Measurements from ENCODE around the gene PTPRN2.
"Not testable (repeated sequence)": the region's sequence is repeated elsewhere in the genome, so short reads cannot be mapped to it uniquely, and the experiment has no call there.

PTPRN2 gene

GRCh38 chr7:158396301-158396905 is 191.2 kb downstream of the PTPRN2 start:
- no peak for FAIRE-seq

- no peak for FAIRE-seq
These were observed 191.8 kb downstream of the PTPRN2 start for GRCh38 chr7:158395780-158396278.

- no peak for FAIRE-seq
These were observed 192.3 kb downstream of the PTPRN2 start for GRCh38 chr7:158395349-158395748.

- FAIRE-seq: no peak
These were observed 192.7 kb downstream of the PTPRN2 start for GRCh38 chr7:158394936-158395335.

- FAIRE-seq: no peak
These were observed 193.5 kb downstream of the PTPRN2 start for GRCh38 chr7:158393926-158394625.

- no peak for FAIRE-seq
These were observed 195.4 kb downstream of the PTPRN2 start for GRCh38 chr7:158392251-158392650.

GRCh38 chr7:158391541-158391940 is 196.1 kb downstream of the PTPRN2 start:
- no peak for FAIRE-seq

- FAIRE-seq: no peak
These were observed 196.5 kb downstream of the PTPRN2 start for GRCh38 chr7:158391141-158391540.

- FAIRE-seq: no peak
These were observed 197.2 kb downstream of the PTPRN2 start for GRCh38 chr7:158390460-158390859.

- FAIRE-seq: no peak
These were observed 197.9 kb downstream of the PTPRN2 start for GRCh38 chr7:158389514-158390425.

GRCh38 chr7:158388928-158389327 is 198.7 kb downstream of the PTPRN2 start:
- FAIRE-seq: no peak

GRCh38 chr7:158388072-158388471 is 199.6 kb downstream of the PTPRN2 start:
- no peak for FAIRE-seq

GRCh38 chr7:158387546-158387891 is 200.1 kb downstream of the PTPRN2 start:
- FAIRE-seq: no peak

GRCh38 chr7:158386866-158387545 is 200.6 kb downstream of the PTPRN2 start:
- no peak for FAIRE-seq

GRCh38 chr7:158386355-158386618 is 201.3 kb downstream of the PTPRN2 start:
- FAIRE-seq: no peak

GRCh38 chr7:158385496-158386354 is 201.9 kb downstream of the PTPRN2 start:
- not testable (repeated sequence) for FAIRE-seq

- no peak for FAIRE-seq
These were observed 202.9 kb downstream of the PTPRN2 start for GRCh38 chr7:158384746-158385145.

- FAIRE-seq: no peak
These were observed 204.0 kb downstream of the PTPRN2 start for GRCh38 chr7:158383665-158384064.

- no peak for FAIRE-seq
These were observed 205.0 kb downstream of the PTPRN2 start for GRCh38 chr7:158382363-158383254.

- FAIRE-seq: no peak
These were observed 205.7 kb downstream of the PTPRN2 start for GRCh38 chr7:158381956-158382355.

- FAIRE-seq: no peak
These were observed 208.6 kb downstream of the PTPRN2 start for GRCh38 chr7:158378978-158379377.
